B cell (primary cell): Measurements from ENCODE around the gene NUBP2.

Source experiments
- CTCF ChIP-seq: fragments of 200-600 bp; IDR thresholded peaks from one replicate; pipeline ENCODE4 v1.8.0; 2022; ENCODE audit warnings: antibody characterized with exemption, mild to moderate bottlenecking
- EZH2 ChIP-seq: IDR thresholded peaks from 2 replicates; pipeline ENCODE4 v1.6.1; 2012; ENCODE audit warnings: borderline replicate concordance, low read depth, mild to moderate bottlenecking, moderate library complexity, low read length; ENCODE audit not compliant: insufficient read depth, poor library complexity, severe bottlenecking

- TF ChIP-seq CTCF (no peak), EZH2 (no peak)
Measured at GRCh38 chr16:1740781-1741490, 41.8 kb upstream of the NUBP2 start.
